Osteocyte (in vitro differentiated cells): ENCODE measurements around the gene LXN. TPM values are rescaled to one million over a fixed set of nuclear protein-coding genes. Genes with fewer than 3 reads are reported as not detected.
A peak's percentile ranks its signal among the peaks of the same experiment; 100 is the strongest.

Source experiments
- DNase-seq: peaks from one replicate; pipeline ENCODE4 v3.0.0; 2021; ENCODE audit warnings: mixed read lengths; ENCODE audit not compliant: unreplicated experiment; ENCODE audit errors: extremely low spot score
- H3K27ac Mint-ChIP-seq: one replicate; pipeline ENCODE4 v1.8.0; 2021; ENCODE audit warnings: mild to moderate bottlenecking, mixed read lengths; ENCODE audit not compliant: unreplicated experiment
- H3K27me3 Mint-ChIP-seq: one replicate; pipeline ENCODE4 v1.8.0; 2021; ENCODE audit warnings: mixed read lengths; ENCODE audit not compliant: unreplicated experiment
- H3K36me3 Mint-ChIP-seq: one replicate; pipeline ENCODE4 v1.8.0; 2021; ENCODE audit warnings: mixed read lengths; ENCODE audit not compliant: unreplicated experiment
- H3K4me1 Mint-ChIP-seq: one replicate; pipeline ENCODE4 v1.8.0; 2021; ENCODE audit warnings: mixed read lengths; ENCODE audit not compliant: unreplicated experiment
- H3K4me3 Mint-ChIP-seq: one replicate; pipeline ENCODE4 v1.8.0; 2021; ENCODE audit warnings: mild to moderate bottlenecking, moderate library complexity, mixed read lengths; ENCODE audit not compliant: unreplicated experiment
- H3K9me3 Mint-ChIP-seq: one replicate; pipeline ENCODE4 v1.8.0; 2021; ENCODE audit warnings: mixed read lengths; ENCODE audit not compliant: unreplicated experiment
- total RNA-seq: library from RNA; stranded (reverse); gene quantifications from 2 replicates; pipeline ENCODE4 v1.2.1, GENCODE V29; 2021
- TF ChIP-seq, protein P1 (sequence below): fragments of 200-600 bp; sonication (generic); IDR thresholded peaks from 2 replicates; pipeline ENCODE4 v1.5.0; 2021; ENCODE audit warnings: antibody characterized with exemption, mild to moderate bottlenecking, moderate library complexity

Gene LXN
- total RNA-seq, 1 donor from 2014 or later = 7.3 TPM

DNA sequence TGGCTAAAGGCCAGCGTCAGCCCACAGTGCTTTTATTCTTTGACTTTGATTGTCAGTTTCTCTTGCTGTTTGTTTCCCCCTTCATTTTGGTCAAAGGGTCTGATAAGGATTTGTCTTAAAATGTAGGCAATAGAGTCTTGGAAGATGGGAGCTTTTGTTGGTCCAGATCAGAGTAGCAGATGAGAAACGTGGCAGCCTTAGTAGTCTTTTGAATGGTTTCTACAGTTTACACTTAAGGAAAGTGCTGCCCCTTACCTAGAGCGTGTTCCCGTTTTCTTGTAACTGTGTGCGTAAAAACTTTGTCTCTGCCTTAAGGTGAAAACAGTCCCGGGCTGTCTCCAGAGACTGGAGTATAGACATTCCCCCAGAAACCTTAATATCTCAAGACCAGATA, 630 bp downstream of the LXN start:
- H3K4me3 Mint-ChIP-seq = peak overlapping the region; percentile 88
- DNase-seq = no peak
- H3K36me3 Mint-ChIP-seq = peaks cover 11% of the 10 kb centered on the region
- TF ChIP-seq, protein P1, sequence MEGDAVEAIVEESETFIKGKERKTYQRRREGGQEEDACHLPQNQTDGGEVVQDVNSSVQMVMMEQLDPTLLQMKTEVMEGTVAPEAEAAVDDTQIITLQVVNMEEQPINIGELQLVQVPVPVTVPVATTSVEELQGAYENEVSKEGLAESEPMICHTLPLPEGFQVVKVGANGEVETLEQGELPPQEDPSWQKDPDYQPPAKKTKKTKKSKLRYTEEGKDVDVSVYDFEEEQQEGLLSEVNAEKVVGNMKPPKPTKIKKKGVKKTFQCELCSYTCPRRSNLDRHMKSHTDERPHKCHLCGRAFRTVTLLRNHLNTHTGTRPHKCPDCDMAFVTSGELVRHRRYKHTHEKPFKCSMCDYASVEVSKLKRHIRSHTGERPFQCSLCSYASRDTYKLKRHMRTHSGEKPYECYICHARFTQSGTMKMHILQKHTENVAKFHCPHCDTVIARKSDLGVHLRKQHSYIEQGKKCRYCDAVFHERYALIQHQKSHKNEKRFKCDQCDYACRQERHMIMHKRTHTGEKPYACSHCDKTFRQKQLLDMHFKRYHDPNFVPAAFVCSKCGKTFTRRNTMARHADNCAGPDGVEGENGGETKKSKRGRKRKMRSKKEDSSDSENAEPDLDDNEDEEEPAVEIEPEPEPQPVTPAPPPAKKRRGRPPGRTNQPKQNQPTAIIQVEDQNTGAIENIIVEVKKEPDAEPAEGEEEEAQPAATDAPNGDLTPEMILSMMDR = no peak
- H3K27me3 Mint-ChIP-seq = no peaks in the 10 kb centered on the region
- peaks cover 20% of the 10 kb centered on the region for H3K4me1 Mint-ChIP-seq
- no peaks in the 10 kb centered on the region for H3K9me3 Mint-ChIP-seq
- H3K27ac Mint-ChIP-seq = peak overlapping the region; percentile 93

DNA sequence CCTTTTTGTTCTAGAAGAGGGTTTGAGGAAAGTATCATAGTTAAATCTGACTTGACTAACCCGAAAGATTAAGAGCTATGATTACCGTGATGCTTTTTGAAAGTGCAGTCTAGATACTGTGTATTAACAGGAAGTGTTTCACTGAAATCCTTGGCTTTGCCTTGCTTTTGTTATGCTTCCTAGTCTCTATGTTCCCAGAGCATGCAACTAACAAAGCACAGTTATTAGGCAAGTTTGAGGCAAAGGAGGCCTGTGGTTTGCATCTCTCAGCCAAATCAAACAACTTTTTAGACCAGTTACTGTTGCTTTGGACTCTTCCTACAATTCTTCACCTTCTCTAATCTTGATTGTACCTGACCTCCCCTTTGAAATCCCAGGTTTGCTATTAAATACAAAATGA, 3.9 kb downstream of the LXN start:
- Mint-ChIP-seq H3K4me1 (peaks cover 20% of the 10 kb centered on the region), H3K9me3 (no peaks in the 10 kb centered on the region)

DNA sequence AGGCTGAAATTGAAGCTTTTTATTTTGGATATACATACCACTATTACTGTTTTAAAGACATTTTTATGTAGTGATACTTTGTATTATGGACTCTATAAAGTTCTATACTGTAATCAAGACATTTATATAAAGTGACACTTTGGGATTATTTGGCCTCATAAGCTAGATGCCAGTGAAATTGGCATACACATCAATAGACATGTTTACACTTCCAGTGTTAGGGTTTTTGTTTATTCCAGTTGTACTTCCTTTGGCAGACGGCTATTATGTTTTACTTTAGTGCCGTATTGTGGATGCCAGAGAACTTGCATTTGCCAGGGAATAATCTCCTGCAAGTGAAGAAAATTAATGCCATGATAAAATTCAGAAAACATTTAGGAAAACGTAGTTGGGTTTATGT, 6.0 kb downstream of the LXN start:
- peaks cover 4% of the 10 kb centered on the region for H3K4me1 Mint-ChIP-seq
- peaks cover 38% of the 10 kb centered on the region for H3K36me3 Mint-ChIP-seq
- H3K4me3 Mint-ChIP-seq = no peak overlapping the region
- no peaks in the 10 kb centered on the region for H3K27me3 Mint-ChIP-seq
- H3K27ac Mint-ChIP-seq = no peak overlapping the region
- TF ChIP-seq, protein P1 = no peak
- no peaks in the 10 kb centered on the region for H3K9me3 Mint-ChIP-seq
- DNase-seq = no peak

More for the DNA sequence above, 3.9 kb downstream of the LXN start:
- no peak overlapping the region for H3K4me3 Mint-ChIP-seq
- H3K27me3 Mint-ChIP-seq = no peaks in the 10 kb centered on the region
- peaks cover 30% of the 10 kb centered on the region for H3K36me3 Mint-ChIP-seq
- H3K27ac Mint-ChIP-seq = no peak overlapping the region
- TF ChIP-seq, protein P1 = no peak
- no peak for DNase-seq

DNA sequence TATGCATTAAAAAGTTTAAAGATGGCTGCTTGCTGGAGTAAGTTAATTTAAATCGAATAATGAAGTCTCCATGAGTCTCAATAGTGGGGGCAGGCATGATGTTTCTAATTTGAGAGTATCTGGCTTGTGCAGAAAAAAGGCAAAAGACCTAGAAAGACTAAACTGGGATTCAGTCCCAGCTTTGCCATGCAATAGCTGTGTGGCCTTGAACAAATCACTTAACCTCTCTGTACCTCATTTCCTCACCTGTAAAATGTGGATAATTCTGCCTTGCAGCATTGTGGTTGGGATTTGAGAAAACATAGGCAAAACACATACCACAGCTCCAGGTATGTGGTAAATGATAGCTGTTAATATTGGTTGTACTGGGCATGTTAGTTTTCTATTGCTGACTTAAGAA, 8.6 kb downstream of the LXN start:
- no peak overlapping the region for H3K27ac Mint-ChIP-seq
- H3K4me3 Mint-ChIP-seq = no peak overlapping the region
- TF ChIP-seq, protein P1 = no peak
- H3K27me3 Mint-ChIP-seq = no peaks in the 10 kb centered on the region
- H3K9me3 Mint-ChIP-seq = no peaks in the 10 kb centered on the region
- H3K36me3 Mint-ChIP-seq = peaks cover 37% of the 10 kb centered on the region
- no peaks in the 10 kb centered on the region for H3K4me1 Mint-ChIP-seq
- no peak for DNase-seq

DNA sequence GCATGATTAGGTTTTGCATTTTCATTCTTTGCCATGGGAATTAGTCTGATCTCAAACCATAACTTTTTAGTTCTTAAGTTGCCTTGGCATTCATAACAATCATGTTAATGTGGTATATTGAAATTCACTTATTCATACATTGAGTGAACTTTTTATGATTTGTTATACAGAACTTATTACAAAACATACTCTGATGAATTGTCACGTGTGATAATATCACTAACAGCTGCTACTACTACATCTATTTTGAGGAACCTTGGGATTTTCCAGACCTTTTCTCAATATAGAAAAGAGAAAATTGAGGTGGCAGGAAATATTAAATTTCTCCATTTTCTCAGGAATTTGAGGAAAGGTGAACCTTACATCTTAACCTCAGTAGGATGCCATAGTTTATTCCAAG, 9.2 kb downstream of the LXN start:
- no peak overlapping the region for H3K4me3 Mint-ChIP-seq
- H3K4me1 Mint-ChIP-seq = no peaks in the 10 kb centered on the region
- no peaks in the 10 kb centered on the region for H3K27me3 Mint-ChIP-seq
- peaks cover 35% of the 10 kb centered on the region for H3K36me3 Mint-ChIP-seq
- TF ChIP-seq, protein P1 = no peak
- H3K27ac Mint-ChIP-seq = no peak overlapping the region
- H3K9me3 Mint-ChIP-seq = no peaks in the 10 kb centered on the region
- DNase-seq = no peak
